SU-DHL-6 (cell line): ENCODE measurements around the gene SUMO2.

Source experiments
- CTCF ChIP-seq: fragments of 200-600 bp; sonication (generic); IDR thresholded peaks from one replicate; pipeline ENCODE4 v1.5.1; 2017; ENCODE audit warnings: antibody characterized with exemption, mild to moderate bottlenecking, low read length, moderate library complexity; ENCODE audit not compliant: insufficient read depth, poor library complexity, severe bottlenecking
- EZH2phosphoT487 ChIP-seq: fragments of 200-600 bp; sonication (generic), shearing (Covaris generic); conservative IDR thresholded peaks from 2 replicates; pipeline ENCODE4 v1.6.1; 2018; ENCODE audit warnings: mild to moderate bottlenecking, antibody characterized with exemption, low read length, moderate library complexity, mixed read lengths

DNA sequence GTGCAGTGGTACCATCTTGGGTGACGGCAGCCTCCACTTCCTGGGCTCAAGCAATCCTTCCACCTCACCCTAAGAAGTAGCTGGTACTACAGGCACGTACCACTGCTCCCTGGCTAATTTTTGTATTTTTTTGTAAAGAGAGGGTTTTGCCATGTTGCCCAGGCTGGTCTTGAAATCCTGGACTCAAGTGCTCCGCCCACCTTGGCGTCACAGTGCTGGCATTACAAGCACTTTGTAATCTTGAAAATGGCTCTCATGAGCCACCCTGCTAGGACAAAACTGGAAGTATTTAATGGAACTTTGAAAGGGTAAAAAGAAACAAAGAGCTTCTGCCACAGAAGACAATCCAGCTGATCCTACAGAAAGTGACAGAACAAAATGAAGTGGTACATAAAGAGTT, 9.2 kb downstream of the SUMO2 start:
- TF ChIP-seq CTCF (no peak), EZH2phosphoT487 (no peak)
